GM21786 (cell line): ENCODE results near the gene MUC5AC.
"Not testable (repeated sequence)": the region's sequence is repeated elsewhere in the genome, so short reads cannot be mapped to it uniquely, and the experiment has no call there.

Experiments
- ATAC-seq: cut with Tn5 transposase; IDR thresholded peaks from one replicate; pipeline ENCODE4 v1.9.1; 2021; ENCODE audit not compliant: unreplicated experiment

MUC5AC gene

DNA sequence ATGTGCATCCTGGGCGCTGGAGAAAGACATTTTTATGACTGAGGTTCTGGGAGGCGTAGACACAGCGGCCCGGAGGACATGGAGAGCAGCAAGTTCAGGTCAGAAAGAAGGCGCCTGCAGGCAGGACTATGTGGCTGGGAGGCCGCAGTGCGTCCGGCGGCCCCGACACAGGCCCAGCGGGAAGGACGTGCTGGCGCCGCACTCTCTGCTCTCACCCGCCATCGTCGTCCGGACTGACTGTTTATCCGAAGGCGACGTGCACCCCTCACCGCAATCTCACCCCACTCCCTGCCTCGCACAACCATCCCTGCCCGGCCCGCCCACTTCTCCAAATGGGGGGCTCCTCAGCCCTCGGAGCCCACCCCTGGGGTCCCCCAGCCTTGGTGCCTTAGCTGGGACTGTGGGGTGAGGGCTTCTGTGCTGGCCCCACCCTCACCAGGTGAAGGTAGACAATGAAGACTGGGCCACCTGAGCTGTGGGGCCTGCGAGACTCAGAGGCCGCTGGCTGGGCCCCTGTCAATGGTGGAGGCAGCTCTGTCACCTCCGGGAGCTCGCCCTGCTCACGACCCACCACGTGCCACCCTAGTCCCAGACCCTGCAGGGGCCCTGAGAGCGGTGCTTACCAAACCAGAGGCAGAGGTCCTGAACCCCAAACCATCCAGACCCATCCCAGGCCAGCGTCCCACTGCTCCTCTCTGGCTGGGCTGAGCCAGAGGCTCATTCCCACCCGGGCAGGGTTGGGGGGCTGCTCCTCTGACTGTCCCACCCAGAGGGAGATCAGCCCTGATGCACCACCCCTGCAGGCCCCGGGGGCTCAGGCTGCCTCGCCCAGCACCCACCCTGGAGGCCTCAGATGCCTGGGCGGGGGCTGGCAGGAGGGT, 48.9 kb downstream of the MUC5AC start:
- ATAC-seq: no peak

- ATAC-seq: no peak
Measured at GRCh38 chr11:1207401-1208143, 49.8 kb downstream of the MUC5AC start.

DNA sequence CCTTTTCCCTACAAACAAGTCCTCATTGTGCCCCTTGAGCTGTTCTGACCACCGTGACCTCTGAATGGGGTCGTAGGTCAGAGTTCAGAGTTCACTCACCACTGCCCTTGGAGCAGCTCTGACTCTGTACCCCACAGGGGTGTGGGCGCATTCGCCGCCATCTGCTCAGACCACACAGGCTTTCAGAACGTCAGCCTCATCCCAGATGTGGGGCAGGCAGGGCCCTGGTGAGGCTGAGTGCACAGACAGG, 50.3 kb downstream of the MUC5AC start:
- no peak for ATAC-seq

DNA sequence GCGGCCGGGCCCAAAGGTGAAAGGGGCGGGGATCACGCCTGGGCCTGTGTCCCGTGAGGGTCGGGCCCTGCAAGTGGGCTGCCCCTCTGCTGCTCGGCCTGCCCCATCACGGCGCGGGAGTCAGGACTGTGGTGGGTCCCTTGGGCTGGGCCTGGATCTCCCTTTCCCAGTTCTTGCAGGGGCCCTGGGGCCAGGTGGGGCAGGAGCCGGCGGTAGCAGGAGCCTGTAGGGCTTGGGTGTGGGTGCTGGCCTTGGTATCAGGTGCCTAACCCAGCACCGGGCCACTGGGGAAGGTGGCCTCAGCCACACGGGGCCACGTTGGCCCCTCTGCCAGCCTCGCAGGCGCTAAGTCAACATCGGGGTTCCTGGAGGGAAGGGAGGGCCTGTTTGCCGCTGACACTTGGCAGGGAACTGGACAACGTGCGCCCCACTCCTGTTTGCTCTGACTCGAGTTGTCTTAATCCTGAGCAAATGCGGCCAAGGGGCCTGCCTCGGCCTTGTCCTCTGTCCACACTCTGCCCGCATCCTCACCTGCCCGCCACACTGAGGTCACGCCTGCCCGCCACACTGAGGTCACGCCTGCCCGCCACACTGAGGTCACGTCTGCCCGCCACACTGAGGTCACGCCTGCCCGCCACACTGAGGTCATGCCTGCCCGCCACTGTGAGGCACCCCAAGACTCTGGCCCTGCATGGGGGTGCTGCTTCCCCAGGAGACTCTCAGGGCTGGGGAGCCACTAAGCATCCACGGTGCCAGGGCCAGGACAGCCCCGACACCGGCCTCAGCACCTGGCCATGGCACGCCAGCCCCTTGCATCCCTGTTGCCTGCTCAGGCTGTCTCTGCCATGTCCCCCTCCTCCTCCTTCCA, 50.9 kb downstream of the MUC5AC start:
- no peak for ATAC-seq

- no peak for ATAC-seq
Measured at GRCh38 chr11:1209371-1210057, 51.8 kb downstream of the MUC5AC start.

GRCh38 chr11:1211838-1212237, 54.1 kb downstream of the MUC5AC start:
- ATAC-seq: no peak

DNA sequence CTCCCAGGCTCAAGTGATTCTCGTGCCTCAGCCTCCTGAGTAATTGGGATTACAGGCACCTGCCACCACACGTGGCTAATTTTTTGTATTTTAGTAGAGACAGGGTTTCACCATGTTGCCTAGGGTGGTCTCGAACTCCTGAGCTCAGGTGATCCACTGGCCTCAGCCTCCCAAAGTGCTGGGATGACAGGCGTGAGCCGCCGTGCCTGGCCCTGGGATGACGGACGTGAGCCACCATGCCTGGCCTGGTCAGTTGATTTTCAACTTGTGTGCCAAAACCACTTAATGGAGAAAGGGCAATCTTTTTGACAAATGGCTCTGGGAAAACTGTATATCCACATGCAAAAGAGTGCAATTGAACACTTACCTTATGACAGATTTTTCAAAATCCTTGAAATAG, 58.1 kb downstream of the MUC5AC start:
- not testable (repeated sequence) for ATAC-seq

DNA sequence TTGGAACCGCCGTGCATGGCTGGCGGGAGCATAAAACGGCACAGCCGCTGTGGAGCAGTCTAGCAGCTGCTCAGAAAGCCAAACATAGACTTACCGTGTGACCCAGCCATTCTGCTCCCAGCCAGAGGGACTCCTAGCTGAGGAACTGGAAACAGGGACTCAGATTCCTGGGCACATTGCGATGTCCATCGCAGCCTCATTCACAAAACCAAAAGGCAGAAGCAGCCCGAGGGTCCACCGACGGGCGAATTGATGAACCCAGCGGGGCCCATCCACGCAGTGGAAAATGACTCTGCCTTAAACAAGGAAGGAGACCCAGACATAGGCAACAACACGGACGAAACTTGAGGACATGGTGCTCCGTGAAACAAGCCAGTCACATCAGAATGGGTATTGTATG, 59.4 kb downstream of the MUC5AC start:
- no peak for ATAC-seq

DNA sequence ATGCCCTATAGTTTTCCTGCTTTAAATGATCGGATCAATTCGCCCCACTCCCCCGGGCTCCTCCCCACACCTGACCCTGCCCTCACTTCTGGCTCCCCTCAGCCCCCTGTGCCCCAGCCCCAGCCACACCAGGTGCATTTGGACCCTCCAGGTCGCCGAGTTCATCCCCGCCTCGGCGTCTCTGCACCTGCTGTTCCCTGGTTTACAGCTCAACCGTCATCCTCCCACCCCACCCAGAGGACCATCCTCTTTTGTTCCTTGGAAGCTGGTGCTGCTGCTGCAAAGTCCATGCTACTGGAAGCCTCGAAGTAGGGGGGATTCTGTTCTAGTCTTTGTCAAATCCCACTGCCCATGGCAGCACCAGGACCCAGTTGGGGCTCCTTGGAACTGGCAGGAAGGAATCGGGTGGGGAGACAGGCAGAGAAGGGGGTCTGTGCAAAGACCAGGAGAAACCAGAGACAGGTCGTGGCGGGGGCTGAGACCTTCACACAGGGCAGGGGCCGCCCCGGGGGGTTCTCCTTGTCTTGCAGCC, 60.6 kb downstream of the MUC5AC start:
- no peak for ATAC-seq

DNA sequence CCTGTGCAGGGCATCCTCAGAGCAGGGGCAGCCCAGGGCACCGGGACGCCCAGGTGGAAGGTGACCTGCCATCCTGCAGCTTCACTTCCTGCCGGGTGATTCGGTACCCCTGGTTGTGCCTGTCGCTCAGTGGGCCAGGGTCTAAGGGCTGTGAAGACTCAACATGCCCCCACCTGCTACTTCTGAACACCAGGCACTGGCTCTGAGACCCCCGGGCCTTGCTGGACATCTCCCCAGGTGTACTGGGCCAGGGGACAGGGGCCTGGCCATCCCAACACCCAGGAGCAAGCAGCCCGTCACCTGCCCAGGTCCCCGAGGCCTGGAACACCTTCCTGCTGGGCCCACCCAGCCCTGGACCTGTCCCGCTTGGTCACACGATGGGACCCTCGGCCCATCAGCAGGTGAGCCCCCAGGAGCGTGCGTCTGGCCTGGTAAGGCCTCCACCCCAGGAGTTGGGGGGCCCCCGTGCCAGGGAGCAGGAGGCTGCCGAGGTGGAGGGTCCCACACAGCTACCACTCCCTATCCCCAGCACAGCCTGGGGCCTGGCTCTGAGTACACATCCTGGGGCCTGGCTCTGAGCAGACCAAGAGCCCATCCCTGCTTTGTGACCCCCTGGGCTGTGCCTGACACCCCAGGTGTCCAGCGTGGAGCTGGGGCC, 61.2 kb downstream of the MUC5AC start:
- no peak for ATAC-seq

GRCh38 chr11:1219446-1219833, 61.7 kb downstream of the MUC5AC start:
- no peak for ATAC-seq

DNA sequence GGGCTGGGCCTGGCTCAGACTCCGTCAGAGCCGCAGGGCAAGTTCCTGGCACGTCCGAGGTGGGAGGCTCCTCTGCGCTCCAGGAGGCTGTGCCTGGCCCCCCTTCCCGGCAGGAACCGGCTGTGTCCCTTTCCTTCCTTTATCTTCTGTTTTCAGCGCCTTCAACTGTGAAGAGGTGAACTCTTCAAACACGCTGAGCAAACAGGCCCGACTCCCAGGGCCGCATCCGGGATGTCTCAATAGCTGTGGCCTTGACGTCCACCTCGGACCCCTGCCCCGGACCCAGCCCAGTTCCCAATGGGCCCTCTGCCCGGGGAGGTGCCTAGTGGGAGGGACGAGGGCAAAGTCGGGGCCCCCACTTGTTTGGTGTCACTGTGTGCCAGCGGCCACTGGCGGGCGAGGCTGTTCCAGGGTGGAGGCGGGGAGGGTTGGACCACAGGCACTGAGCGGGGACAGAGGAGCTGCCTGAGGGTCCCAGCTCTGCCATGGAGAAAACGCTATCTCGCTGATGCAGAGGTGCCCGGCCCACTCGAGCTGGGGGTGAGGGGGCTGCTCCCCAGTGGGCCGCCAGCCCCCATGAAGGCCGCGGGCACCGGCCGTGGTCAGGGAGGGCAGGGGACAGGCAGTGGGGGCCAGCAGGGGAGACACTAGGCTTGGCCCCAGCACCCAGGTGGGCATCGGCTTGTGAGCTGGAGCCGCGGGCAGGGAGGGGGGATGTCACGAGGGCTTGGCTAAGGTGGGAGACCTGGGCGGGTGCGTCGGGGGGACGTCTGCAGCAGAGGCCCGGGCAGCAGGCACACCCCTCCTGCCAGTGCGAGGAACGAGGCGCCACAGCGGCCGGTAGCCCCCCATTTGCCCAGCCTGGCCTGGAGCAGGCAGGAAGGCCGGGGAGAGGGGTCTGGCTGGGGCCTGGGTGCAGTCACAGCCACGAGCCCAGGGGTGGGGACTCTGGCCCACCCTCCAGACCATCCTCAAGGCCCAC, 62.4 kb downstream of the MUC5AC start:
- ATAC-seq: no peak

DNA sequence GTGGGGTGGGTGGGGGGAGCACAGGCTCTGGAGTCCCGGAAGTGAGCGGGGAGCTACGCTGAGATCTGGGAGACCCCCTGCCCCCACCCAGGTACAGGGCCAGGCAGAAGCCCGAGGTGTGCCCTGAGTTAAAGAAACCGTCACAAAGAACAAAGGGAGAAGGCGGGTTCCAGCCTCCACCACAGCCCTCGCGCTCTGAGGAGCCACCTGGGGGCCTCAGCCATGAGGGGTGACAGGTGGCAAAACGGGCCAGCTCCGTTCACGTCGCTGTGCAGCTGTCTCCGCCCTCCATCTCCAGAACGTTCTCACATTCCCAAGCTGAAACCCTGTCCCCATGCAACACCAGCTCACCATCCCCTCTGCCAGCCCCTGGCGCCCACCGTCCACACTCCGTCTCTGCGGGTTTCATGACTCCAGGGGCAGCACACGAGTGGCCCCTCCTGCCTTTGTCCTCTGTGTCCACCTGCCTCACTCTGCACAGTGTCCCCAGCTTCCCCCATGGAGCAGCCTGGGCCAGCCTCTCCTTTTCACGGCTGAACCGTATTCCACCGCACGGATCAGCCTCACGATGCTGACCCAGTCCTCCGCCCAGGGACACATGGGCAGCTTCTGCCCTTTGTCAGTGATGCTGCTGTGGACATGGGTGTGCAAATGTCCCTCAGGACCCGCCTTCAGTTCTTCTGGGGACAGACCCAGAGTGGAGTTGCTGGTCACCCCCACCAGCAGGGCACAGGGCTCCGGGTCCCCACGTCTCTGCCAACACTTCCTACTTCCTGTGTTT, 63.4 kb downstream of the MUC5AC start:
- ATAC-seq: no peak

DNA sequence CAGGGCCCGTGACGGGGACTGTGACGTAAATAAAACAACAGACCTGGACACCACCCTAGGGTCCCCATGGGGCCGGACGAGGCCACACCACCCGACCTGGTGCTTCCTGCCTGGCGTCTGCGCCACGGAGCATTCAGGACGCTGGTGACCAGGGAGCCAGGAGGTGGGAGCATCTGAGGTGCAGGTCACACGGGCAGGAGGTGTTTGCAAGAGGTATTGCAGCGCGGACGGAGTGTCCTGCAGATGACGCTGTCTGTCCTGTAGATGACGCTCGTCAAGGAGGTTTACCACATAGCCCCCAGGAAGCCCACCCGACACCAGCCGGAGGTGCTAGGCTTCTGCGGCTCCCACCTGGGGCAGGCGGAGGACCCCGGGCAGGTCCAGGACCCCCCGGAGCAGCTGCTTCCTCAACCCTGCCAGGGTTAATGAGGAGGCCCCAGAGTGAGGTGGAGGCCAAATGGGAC, 64.1 kb downstream of the MUC5AC start:
- ATAC-seq: no peak

DNA sequence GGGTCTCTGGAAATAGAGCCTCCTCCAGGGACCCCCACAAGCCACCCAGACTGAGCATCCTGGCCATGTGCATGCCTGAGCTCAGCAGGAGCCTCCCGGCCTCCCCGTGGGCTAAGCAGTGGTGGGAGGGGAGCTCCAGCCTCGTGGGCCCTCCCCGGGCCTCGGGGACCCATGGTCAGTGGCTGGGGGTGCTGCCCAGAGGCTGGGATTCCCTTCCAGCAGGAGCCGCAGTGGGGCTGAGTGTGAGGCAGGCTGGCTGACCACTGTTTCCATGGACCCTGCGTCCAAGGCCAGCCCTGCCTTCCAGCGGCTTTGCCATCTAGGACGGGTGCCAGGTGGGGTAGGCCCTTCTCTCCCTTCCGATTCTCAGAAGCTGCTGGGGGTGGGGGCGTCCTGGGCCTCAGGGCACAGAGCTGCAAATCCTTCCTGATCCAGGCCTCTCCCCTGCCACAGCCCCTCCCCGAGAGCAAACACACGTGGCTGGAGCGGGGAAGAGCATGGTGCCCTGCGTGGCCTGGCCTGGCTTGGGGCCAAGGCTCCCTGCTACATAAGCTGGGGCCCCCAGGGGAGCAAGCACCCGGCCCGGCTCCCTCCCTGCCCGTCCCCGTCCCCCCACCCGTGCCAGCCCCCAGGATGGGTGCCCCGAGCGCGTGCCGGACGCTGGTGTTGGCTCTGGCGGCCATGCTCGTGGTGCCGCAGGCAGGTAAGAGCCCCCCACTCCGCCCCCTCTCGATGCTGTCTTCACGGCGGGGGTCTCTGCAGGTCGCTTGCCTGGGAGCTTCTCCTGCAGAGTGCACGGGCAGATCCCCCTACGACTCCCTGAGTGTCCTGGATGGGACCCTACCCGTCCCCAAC, 65.0 kb downstream of the MUC5AC start, which contains the start of gene MUC5B:
MUC5B (plus strand) TSS at position 576 of the 855 bp plus-strand sequence; CDS start at position 634, 58 bp downstream.
- ATAC-seq: no peak

DNA sequence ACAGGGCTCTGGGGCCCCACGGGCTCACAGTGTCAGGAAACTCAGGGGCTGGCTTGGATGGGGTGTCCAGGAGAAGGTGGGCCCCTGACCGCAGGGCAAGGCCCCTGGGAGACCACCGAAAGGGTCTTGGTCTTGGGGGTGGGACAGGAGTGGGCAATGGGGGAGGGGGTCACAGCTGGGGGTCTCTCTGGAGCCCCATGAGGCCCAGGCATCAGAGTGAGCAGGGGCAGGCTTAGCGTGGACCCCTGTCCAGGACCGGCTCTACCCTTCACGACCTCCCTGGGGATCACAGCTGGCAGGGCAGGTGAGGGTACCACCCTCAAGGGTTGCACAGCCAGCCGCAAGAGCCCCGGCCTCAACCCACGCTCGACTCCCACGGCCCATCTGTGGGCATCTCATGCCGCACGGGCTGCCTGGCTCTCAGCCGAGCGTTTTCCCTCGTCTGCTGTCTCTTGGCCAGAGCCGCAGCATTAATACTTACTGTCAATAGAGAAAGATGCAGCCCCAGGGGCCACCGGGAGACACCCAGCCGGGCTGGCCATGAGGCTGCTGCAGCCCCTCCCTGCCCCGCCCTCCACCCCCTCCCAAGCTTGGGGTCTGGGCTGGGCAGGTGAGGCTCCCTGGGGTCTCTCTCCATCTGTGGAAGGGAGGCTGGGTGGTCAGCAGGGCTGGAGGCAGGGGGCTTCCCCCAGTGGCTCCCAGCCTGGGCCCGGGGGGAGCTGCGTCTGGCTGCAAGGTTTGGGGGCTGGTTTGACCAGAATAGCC, 65.8 kb downstream of the MUC5AC start:
- ATAC-seq: no peak
